ENCODE results near the gene GATC.
"Not testable (repeated sequence)": the region's sequence is repeated elsewhere in the genome, so short reads cannot be mapped to it uniquely, and the experiment has no call there.

The GATC gene

GRCh38 chr12:120472521-120472920 lies 26.3 kb downstream of the GATC start:
- DNase-seq: no peak

DNA sequence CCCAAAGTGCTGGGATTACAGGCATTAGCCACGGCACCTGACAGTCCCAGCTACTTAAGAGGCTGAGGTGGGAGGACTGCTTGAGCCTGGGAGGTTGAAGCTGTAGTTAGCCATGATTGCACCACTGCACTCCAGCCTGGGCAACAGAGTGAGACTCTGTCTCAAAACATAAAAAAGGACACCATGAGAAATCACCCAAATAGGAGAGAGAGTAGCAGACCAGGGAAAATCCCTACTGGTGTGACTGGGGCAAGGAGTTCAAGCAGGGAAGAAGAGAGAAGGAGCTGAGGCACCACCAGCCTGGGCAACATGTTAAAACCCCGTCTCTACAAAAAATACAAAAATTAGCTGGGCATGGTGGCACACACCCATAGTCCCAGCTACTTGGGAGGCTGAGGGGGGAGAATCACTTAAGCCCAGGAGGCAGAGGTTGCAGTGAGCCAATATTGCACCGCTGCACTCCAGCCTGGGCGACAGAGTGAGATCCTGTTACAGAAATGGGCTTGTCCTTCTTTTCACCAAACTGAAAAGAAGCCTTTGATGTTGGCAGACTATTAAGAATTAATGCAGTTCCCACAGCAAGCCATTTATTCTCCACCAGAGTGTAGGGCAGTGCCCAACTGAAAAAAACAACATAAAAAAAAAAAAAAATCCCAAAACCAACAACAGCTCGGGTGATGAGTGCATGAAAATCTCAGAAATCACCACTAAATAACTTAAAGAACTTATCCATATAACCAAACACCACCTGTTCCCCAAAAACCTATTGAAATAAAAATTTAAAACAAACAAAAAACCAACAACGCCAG lies 27.8 kb downstream of the GATC start:
- DNase-seq: no peak

GRCh38 chr12:120474616-120474960 lies 28.3 kb downstream of the GATC start:
- DNase-seq: peak; percentile 44

DNA sequence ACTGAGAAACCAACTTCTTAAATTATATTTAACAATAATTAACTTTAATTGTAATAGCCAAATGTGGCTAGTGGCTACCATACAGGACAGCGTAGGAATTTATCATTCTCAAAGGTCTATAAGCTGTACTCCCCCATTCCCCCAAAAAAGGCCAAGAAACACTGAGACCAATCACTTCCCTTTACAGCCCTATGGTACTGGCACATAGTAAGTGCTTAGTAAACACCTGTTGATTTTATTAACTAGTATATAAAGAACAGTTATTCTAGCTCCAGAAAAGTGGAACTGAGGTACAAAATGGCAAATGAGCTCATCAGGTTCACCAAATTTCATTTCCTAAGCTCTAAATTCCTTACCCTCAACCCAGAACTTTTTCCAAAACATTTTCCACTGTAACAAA lies 29.4 kb downstream of the GATC start:
- no peak for DNase-seq

GRCh38 chr12:120479458-120479857 lies 33.2 kb downstream of the GATC start:
- no peak for DNase-seq

GRCh38 chr12:120480211-120480610 lies 34.0 kb downstream of the GATC start:
- DNase-seq: no peak

DNA sequence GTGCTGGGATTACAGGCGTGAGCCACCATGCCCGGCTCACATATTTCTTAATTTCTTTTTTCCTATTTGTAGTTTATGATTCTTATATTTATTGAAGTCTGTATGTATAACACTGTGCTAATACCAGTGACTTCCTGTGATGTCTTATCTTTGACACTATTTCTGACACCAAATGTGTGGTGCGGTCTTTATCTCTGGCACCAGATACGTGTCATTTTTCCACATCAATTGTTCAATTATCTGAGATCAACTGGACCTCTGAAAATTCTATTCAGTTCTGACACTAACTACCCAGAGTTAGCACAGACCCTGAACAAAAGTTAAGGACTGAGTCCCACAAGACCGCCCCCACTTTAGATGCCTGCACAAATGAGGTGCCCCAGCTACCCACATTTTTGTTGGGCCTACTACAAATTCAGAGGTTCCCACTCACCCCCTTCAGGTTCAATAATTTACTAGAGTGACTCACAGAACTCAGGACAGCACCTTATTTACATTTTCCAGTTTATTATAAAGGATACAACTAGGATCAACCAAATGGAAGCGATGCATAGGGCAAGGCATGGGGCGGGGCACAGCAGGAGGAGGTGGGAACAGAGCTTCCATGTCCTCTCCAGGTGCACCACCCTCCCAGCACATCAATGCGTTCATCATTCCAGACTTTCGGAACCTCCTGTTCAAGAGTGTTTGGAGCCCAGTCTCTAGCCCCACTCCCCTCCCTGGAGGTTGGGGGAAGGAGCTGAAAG lies 35.0 kb downstream of the GATC start:
- no peak for DNase-seq

DNA sequence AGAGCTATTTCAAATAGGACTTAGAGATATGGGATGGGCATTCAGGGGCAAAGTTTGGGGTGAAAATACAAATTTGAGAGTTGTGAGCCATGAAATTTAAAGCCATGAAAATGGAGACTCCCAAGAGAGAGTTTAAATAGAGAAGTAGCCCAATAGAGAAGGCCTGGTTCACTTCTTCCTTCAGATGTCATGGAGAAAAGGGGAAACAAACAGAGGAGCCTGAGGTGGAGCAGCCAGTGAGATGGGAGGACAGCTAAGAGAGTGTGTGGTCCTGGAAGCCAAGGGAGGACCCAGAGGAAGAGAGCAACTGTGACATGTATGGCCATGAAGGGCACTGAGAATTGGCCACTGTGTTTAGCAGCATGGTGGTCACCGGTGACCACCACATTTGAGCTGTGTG lies 37.4 kb downstream of the GATC start:
- peak; percentile 4 for DNase-seq

- no peak for DNase-seq
These were observed 40.0 kb downstream of the GATC start for GRCh38 chr12:120485961-120486881.

DNA sequence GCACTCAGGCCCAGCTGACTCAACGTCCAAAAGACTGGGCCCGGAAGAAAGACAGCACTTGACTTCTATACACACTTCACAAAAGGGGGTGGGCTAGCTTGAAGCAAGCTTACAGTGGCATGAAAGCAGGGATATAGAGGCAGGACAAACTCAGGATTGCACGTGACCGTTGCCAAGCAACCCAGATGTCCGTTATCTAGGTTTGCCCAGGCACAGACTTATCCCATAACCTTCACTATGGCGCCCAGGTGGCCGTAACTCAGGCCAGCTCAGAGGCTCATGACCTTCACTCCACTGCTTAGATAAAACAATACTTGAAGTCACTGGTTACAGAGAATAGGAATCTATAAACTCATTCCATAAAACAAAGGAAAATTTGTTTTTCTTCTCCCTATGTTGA lies 41.3 kb downstream of the GATC start:
- not testable (repeated sequence) for DNase-seq

- no peak for DNase-seq
These were observed 41.9 kb downstream of the GATC start for GRCh38 chr12:120488057-120488640.

GRCh38 chr12:120489018-120489417 lies 42.8 kb downstream of the GATC start:
- no peak for DNase-seq

DNA sequence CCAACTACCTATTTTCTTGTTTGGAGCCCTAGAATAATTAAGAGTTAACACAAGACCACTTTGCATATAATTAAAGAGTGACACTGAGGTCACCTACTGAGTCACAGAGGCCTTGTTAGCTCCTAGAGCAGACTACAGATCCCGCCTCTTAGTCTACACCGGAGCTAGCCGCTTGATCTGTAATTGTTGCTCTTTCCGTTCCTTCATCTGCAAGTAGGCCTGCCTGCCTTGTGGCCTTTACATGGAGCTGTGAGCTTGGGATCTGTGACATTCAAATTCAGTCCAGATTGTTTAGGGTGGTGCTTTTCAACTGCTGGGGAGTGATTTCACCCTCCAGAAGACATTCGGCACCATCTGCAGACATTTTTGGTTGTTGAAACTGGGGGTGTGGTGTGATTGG lies 44.1 kb downstream of the GATC start:
- no peak for DNase-seq

GRCh38 chr12:120490833-120491512 lies 44.7 kb downstream of the GATC start:
- DNase-seq: no peak

DNA sequence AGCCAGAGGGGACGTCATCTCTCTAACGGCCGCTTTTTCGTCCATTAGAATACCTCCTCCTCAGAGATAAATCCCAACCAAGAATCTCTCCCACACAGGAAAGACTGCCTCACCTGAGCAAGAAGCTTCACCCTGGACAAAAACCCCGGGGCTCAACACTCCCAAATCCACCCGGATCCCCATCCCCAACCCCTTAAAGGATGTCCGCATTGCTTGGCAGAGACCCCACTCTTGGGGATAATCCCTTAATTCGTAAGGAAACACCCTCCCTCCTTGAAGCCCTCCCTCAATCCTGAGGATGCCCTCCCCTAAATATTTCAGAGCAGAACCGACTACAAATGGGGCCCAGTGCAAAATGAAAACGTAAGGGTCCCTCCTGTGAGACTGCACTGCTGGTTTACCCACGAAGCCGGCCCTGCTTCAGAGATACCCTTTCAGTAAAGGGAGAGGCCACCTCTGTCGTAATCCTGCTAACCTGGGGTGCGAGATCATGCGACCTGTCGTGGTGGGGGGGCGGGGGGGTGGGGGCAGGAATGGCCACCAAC lies 49.0 kb downstream of the GATC start:
- DNase-seq: no peak

DNA sequence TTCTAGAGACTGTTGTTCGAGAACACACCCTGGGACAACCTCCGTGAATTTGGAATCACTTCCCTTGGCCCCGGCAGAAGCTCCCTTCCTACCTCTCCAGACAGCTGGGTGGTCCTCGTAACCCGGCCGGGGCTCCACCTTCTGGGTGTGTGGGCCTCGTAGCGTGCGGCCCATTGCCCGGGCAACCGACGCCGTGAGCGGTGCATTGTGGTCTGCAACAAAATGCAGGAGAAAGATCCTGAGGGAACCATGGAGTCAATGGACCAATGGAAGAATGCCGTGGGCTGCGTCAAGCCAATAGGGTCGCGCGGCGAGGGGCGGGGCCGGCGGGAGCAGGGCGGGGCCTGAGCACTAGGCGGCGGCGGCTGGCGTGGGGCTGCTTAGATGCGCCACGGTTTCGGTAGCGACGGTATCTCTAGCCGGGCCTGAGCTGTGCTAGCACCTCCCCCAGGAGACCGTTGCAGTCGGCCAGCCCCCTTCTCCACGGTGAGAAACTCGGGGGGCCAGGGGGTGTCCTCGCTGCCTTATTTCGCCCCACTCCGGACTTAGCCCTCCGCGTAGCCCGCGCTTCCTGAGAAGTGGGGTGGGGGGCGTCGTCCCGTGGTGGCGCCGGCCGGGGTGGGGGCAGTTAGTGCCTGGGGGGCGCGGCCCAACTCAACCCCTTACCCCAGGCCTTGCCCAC lies 49.6 kb downstream of the GATC start, which contains the start of gene DYNLL1:
Gene DYNLL1 (plus strand): TSS at position 383 of the 682 bp plus-strand sequence. CDS start 309 bp downstream, outside the sequence.
- DNase-seq: peak; percentile 58

GRCh38 chr12:120496413-120497340 lies 50.4 kb downstream of the GATC start:
- DNase-seq: no peak

GRCh38 chr12:120497524-120498150 lies 51.4 kb downstream of the GATC start:
- DNase-seq: no peak

DNA sequence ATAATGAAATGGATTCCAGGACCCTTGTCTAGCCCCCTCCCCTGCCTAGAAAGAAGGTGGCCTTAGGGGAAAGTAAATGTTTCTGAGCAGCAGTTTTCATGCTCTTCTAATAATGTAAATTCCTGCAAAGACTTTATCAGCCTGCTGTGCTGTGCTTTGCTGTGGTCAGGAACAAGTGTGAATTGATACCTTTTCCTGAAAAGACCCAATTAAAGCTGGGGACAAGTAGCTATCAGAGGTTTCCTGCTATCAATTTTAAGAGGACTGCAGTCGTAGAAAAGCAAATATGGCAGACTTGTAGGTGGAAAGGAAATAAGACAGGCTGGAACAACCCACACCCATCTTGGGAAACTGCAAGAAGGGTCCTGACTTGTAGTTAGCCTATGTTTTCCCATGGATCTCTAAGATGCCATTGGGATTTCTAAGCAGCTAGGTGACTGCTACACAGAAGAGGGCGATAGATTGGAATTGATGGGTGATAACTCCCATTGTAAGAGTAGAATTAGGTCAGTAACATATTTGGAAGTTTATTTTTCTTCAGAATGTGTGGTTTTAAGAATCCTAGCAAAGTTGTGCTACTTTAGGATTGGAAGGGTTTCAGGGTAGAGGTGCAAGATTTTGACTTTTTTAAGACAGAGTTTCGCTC lies 52.7 kb downstream of the GATC start:
- DNase-seq: no peak
